NCI-H1092 (cell line): ENCODE data around the gene SPN.
"Not testable (repeated sequence)": the region's sequence is repeated elsewhere in the genome, so short reads cannot be mapped to it uniquely, and the experiment has no call there.

Source experiments
- DNase-seq: peaks from one replicate; lab custom pipeline; 2025; lab: John Stamatoyannopoulos, UW

The SPN gene

DNA sequence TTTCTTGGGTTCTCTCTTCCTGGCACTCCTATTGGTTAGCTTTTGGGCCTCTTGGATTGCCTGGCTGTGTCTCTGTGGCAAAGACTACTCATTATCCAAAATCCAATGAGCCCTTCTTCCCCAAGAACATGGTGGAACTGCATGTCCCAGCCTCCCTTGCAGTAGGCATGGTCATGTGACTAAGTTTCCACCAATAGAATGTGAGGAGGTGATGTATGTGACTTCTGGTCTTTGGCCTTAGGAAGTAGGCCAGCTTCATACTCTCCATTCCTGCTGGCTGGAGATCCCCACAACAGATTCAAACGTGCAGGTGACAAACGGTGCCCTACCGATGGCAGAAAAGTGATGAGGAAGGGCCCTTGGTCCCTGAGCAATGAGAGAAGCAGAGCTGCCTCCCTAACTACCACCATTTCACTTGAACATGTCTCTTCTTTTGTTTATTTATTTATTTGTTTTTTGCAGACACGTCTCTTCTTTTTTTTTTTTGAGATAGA lies 17.3 kb upstream of the SPN start:
- no peak for DNase-seq

DNA sequence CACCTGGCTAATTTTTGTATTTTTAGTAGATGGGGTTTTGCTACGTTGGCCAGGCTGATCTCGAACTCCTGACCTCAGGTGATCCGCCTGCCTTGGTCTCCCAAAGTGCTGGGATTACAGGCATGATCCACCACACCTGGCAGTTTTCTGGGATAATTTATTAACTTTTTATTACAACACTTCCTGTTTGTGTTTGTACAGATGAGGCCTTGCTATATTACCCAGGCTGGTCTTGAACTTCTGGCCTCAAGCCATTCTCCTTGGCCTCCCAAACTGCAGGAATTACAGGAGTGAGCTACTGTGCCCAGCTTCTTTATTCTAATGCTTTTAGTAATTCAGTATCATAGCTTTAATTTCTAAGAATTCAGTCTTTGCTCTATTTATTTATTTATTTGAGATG lies 16.1 kb upstream of the SPN start:
- no peak for DNase-seq

DNA sequence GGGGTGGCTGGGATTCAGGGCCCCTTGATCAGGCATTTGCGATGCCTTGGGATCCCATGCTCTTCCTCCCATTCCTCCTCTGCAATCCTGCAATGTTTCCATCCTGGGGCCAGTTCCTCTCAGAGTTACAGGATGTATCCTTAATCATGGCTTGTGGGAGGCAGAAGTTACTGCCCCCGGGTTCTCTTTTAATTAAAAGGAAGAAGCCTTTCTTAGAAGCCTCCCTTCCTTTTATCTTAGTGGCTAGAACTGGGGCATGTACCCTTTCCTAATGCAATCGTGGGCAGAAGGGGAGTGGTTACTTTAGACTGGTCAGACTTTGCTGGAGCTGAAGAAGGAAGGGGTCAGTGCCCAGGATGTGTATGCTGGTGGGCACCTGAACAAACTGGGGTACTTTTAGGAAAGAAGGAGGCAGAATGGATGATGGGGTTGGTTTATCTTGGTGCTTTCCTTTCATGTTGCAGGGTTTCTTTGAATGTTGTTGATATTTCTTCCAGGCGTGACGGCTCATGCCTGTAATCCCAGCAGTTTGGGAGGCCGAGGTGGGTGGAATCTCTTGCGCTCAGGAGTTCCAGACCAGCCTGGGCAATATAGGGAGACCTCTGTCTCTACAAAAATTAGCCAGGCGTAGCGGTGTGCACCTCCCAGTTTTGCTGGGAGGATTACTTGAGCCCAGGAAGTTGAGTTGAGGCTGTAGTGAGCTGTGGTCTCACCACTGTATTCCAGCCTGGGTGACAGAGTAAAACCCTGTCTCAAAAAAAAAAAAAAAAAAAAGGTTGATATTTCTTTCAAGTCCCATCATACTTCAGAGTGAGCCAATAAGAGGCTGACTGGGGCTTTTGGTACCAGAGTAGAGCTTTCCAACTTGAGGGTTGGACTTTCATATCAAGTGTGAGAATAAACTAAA lies 13.2 kb upstream of the SPN start:
- DNase-seq = no peak

DNA sequence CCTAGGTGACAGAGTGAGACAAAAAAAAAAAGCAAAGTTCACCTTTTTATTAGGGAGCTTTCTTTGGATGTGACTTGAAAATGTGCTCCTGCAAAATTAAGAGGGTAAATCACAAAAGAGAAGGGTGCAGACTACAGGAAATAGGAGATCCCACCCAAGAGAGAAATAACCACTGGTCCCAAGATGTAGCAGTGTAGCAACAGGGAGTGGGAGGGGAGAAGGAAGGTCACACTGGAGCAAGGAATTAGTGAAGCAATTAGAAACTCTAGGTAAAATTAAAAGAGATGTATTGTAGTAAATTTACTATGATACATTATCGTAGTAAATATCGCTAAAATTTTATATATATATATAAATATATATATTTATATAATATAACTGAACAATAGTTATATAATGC lies 12.3 kb upstream of the SPN start:
- no peak for DNase-seq

DNA sequence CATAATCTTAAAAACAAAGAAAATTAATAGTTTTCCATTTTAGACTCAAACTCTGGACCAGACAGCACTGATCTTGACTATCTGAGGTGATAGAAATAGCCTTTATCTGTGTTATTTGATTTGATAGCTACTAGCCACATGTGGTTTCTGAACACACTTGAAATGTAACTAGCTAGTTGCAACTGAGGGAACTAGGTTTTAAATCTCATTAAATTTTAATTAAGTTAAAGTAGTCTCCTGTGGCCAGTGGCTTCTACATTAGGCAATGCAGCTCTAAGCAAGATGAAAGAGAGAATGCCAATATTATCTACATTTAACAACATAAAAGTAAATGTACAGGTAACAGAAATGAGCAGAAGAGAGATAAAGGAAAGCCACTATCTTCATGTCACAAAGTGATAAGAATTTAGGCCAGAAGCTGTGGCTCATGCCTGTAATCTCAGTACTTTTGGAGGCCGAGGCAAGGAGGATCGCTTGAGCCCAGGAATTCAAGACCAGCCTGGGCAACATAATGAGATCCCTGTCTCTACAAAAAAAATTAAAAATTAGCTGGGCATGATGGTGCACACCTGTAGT lies 11.2 kb upstream of the SPN start:
- no peak for DNase-seq

DNA sequence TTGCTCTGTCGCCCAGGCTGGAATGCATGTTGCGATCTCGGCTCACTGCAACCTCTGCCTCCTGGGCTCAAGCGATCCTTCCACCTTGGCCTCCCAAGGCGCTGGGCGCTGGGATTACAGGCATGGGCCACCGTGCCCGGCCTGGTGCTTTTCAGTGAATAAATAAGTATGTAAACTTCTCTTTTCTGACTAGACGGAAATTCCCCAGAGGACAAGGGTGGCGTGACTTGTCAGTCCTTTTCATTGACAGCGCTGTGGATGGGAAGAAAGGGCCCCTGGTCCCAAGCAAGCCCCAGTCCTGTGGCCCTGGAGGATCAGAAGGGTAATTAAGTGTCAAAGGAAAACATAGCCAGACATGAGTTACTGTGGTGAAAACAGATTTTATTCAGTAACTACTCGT lies 9.6 kb upstream of the SPN start:
- no peak for DNase-seq

DNA sequence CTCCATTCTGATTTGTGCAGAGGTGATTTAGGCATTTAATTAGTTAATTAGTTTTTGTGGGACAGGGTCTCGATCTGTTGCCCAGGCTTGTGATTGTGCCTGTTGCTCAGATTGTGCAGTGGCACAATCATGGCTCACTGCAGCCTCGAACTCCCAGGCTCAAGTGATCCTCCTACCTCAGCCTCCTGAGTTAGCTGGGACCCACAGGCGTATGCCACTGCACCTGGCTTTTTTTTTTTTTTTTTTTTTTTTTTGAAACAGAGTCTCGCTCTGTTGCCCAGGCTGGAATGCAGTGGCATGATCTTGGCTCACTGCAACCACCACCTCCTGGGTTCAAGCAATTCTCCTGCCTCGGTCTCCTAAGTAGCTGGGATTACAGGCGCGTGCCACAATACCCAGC lies 9.2 kb upstream of the SPN start:
- DNase-seq = not testable (repeated sequence)

DNA sequence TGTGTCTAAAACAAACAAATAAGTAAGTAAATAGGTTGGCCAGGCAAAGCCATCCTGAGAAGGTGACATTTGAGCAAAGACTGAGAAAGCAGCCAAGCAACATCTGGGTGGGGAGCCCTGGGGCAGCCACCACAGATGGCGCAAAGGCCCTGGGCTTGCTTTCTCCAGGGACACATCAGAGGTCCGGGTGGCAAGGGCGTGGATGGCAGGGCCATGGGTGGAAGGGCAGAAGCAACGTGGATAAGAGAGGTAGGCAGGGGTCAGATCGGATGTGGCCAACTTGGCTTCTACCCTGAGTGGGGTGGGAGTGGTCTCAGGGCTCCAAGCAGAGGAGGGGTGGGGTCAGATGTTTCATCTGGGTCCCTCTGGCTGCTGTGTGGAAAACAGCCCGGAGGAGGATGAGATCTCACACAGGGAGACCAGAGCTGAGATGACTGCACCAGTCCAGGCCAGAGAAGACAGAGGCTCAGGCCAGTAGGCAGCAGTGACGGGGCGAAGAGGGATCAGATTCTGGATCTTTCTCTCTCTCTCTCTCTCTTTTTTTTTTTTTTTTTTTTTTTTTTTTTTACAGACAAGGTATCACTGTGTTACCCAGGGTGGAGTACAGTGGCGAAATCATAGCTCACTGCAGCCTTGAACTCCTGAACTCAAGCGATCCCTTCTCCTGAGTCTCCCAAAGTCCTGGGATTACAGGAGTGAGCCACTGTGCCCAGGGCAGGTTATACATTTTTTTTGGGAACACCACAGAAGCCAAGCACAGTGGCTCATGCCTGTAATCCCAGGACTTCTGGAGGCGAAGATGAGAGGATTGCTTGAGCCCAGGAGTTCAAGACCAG lies 6.1 kb upstream of the SPN start:
- no peak for DNase-seq

DNA sequence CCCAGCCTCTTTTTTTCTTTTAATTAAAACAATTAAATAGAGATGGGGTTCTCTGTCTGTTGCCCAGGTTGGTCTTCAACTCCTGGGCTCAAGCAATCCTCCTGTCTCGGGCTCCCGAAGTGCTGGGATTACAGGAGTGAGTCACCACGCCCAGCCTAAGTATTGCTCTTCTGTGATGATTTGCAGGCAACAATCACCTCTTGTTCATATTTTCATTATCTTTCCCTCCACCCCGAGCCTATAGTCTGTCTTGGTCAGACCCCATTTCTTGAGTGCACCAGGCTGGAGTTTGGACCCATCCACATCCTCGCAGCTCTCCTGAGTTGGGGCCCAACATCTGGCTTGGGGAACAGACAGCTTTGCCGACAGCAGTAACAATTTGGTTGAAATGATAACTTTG lies 4.3 kb upstream of the SPN start:
- DNase-seq = no peak

DNA sequence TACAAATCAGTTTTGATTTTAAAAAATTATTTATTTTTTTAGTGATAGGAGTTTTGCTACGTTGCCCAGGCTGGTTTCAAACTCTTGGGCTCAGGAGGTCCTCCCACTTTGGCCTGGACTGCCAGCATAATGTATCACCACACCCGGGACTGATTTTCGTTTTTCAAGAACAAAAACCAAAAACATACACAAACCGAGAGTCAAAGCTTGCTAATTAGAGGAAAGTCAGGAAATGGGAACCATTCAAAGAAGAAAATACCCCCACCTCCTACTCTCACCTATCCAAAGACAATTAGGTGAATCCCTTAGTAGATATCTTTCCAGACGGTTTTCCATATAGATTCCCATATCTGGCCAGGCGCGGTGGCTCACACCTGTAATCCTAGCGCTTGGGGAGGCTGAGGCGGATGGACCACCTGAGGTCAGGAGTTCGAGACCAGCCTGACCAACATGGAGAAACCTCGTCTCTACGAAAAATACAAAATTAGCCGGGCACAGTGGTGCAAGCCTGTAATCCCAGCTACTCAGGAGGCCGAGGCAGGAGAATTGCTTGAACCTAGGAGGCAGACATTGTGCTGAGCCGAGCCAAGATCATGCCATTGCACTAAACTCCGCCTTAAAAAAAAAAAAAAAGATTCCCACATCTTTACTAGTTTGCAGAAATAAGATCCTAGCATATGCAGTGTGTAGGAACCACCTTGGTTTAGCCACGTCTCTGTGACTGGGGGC lies 883 bp upstream of the SPN start:
- no peak for DNase-seq

DNA sequence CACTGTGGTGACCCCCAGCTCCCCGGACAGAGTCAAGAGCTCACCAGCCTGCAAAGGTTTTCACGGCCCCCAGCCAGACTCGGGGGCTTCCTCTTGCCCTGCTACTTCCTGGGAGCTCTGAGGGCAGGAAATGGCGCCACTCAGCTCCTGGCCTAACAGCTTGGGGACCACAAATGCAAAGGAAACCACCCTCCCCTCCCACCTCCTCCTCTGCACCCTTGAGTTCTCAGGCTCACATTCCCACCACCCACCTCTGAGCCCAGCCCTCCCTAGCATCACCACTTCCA lies 375 bp upstream of the SPN start:
- no peak for DNase-seq

DNA sequence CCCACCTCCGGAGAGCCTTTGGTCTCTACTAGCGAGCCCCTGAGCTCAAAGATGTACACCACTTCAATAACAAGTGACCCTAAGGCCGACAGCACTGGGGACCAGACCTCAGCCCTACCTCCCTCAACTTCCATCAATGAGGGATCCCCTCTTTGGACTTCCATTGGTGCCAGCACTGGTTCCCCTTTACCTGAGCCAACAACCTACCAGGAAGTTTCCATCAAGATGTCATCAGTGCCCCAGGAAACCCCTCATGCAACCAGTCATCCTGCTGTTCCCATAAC lies 702 bp downstream of the SPN start:
- no peak for DNase-seq

DNA sequence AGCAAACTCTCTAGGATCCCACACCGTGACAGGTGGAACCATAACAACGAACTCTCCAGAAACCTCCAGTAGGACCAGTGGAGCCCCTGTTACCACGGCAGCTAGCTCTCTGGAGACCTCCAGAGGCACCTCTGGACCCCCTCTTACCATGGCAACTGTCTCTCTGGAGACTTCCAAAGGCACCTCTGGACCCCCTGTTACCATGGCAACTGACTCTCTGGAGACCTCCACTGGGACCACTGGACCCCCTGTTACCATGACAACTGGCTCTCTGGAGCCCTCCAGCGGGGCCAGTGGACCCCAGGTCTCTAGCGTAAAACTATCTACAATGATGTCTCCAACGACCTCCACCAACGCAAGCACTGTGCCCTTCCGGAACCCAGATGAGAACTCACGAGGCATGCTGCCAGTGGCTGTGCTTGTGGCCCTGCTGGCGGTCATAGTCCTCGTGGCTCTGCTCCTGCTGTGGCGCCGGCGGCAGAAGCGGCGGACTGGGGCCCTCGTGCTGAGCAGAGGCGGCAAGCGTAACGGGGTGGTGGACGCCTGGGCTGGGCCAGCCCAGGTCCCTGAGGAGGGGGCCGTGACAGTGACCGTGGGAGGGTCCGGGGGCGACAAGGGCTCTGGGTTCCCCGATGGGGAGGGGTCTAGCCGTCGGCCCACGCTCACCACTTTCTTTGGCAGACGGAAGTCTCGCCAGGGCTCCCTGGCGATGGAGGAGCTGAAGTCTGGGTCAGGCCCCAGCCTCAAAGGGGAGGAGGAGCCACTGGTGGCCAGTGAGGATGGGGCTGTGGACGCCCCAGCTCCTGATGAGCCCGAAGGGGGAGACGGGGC lies 1.3 kb downstream of the SPN start:
- DNase-seq = no peak

DNA sequence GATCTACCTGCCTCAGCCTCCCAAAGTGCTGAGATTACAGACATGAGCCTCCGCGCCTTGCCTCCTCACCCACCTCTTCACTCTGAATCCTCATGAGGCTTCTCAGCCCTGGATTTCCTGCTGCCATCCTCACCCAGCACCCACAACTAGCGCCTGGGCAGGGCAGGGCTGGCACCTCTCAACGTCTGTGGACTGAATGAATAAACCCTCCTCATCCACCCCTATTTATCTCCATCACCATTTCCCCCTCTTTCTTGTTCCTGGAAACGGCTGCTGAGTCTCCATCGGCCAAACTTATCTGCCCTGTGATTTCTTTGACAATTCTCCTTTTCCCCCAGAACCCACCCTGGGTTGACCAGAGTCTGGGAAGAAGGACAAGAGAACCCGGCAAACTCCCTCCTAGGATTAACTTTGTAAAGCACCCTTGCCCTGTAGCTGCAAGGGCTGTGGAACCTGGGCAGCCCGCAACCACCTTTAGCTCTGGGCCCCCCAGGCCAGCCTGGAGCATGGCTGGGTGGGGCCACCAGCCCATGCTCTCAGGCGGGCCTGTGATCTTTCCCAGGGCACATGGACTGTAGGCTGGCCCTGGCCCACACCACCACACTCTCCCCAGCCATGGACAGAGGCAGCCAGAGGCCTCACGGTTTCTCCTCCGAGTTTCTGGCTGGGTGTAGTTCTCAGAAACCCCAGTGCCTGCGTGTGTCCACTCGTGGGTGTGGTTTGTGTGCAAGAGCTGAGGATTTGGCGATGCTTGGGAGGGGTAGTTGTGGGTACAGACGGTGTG lies 2.4 kb downstream of the SPN start:
- DNase-seq = no peak

DNA sequence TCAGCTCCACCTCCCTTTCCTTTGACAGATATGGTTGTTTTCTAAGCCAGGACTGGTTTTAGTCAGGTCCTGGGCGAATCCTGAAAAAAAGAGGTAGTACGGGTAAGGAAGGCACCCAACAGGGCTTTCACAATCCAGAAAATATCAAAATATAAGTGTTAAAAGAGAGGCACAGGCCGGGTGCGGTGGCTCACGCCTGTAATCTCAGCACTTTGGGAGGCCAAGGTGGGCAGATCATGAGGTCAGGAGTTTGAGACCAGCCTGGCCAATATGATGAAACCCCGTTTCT lies 4.2 kb downstream of the SPN start:
- not testable (repeated sequence) for DNase-seq

DNA sequence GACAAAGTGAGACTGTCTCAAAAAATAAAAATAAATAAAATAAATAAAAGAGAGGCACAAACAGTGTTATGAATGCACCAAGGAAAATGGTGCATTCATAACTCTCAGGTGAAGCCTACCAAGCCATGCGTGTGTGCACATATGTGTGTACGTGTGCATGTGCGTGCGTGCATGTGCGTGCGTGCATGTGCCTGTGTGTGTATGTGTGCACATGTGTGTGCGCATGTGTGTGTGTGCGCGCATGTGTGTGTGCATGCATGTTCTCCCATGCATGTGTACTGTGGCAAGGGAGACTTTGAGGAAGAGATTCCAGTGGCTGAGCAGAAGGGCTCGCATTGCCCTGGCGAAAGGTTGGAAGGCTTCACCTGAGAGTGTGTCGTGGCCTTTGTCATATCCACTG lies 4.7 kb downstream of the SPN start:
- DNase-seq = no peak

DNA sequence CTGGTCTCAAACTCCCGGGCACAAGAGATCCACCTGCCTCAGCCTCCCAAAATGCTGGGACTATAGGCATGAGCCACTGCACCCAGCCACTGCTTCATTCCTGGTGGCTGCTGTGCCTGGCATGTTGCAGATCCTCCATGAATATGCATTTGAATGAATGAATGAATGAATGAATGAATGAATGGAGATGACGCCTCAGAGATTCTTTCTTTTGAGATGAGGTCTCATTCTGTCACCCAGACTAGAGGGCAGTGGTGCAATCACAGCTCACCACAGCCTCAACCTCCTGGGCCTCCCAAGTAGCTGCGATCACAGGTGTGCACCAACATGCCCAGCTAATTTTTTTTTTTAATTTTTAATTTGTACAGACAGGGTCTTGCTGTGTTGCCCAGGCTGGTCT lies 5.2 kb downstream of the SPN start:
- no peak for DNase-seq

DNA sequence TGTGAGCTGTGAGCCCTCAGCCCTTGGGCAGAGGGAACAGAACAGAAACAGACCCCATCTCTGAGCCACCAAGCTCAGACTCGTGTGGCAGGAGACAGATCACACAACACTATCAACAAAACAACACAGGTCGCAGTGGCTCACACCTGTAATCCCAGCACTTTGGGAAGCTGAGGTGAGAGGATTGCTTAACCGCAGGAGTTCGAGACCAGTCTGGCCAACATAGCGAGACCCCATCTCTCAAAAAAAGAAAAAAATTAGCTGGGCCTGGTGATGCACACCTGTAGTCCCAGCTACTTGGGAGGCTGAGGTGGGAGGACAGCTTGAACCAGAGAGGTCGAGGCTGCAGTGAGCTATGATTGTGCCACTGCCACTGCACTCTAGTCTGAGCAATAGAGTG lies 10.5 kb downstream of the SPN start:
- no peak for DNase-seq

DNA sequence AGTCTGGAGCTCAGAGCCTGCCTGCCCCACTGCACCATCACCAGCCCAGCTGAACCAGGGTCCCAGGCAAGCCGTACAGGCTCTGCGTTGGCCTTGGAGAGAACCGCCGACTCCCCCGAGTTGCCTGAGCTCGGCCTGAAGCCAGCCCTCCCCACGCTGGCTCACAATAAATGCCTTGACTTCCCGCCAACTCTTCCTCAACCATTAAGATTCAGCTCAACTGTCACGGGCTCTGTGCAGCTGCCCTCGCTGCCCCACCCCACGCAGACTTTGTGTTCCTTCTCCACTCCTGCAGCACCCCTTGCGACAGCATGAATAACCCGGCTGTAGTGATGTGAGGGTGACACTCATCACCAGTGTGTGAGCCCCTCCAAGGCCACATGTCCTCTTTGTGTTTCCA lies 11.1 kb downstream of the SPN start:
- DNase-seq = peak; percentile 37

DNA sequence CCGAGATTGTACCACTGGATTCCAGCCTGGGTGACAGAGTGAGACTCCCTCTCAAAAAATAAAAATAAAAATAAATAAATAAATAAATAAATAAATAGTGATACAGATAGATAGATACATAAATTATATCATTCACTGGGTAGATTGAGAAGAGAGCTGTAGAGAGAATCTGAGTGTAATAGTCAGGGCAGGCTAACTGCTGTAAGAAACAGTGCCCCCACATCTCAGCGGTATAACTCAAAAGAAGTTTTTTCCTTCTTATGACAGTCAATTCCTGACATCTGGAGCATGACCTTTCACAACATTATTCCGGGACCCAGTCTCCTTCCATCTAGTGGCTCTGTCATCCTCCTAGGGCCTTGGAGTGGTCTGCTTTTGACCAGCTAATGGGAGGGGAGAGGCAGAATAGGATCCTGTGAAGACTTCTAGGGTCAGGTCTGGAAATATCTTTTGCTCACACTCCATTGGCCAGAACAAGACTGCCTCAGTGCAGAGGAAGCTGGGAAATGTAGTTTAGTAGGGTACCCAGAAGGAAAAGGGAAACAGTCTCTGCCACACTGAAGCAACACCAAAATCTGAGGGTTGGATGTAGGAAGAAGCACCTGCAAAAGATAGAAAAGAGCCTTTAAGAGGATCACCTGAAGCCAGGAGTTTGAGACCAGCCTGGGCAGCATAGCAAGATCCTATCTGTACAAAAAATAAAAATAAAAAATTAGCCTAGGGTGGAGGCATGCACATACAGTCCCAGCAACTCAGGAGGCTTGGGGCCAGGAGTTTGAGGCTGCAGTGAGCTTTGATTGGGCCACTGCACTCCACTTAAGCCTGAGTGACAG lies 13.0 kb downstream of the SPN start:
- no peak for DNase-seq
